Liver (tissue), 9 donors: ENCODE data around the gene COCH. TPM values are rescaled to one million over a fixed set of nuclear protein-coding genes. Genes with fewer than 3 reads are reported as not detected.

Experiments used
- DNase-seq: peaks from one replicate; pipeline ENCODE4 v3.0.0-alpha.2; 2017; ENCODE audit warnings: low spot score
- H3K27ac ChIP-seq, 2 donors: one replicate each; pipeline ENCODE4 v1.7.0; 2013; ENCODE audit warnings: inconsistent platforms in 2 of 2, low read length in 2 of 2, control low read depth in 1 of 2, low read depth in 1 of 2, mild to moderate bottlenecking in 1 of 2
- H3K27me3 ChIP-seq, 4 donors: one replicate each; pipeline versions ENCODE4 v1.6.1 to v1.7.0; 2013; ENCODE audit warnings: low read length in 3 of 4, inconsistent platforms in 1 of 4, mild to moderate bottlenecking in 1 of 4, moderate library complexity in 1 of 4; ENCODE audit not compliant: control insufficient read depth in 4 of 4, insufficient read depth in 4 of 4
- H3K36me3 ChIP-seq, 4 donors: one replicate each; pipeline versions ENCODE4 v1.6.1 to v1.7.0; 2013; ENCODE audit warnings: low read length in 3 of 4, mild to moderate bottlenecking in 3 of 4, low read depth in 1 of 4, moderate library complexity in 1 of 4; ENCODE audit not compliant: control insufficient read depth in 4 of 4, insufficient read depth in 3 of 4
- H3K4me1 ChIP-seq, 4 donors: one replicate each; pipeline versions ENCODE4 v1.6.1 to v1.7.0; 2013; ENCODE audit warnings: low read length in 3 of 4, mild to moderate bottlenecking in 3 of 4, moderate library complexity in 1 of 4; ENCODE audit not compliant: control insufficient read depth in 4 of 4, insufficient read depth in 4 of 4
- H3K4me3 ChIP-seq, 3 donors: one replicate each; pipeline versions ENCODE4 v1.6.1 to v1.7.0; 2013; ENCODE audit warnings: low read length in 3 of 3, control low read depth in 1 of 3, low read depth in 1 of 3, mild to moderate bottlenecking in 1 of 3
- H3K9ac ChIP-seq, 2 donors: one replicate each; pipeline ENCODE4 v1.7.0; 2013; ENCODE audit warnings: low read length in 2 of 2, mild to moderate bottlenecking in 2 of 2, moderate library complexity in 2 of 2, control low read depth in 1 of 2, low read depth in 1 of 2
- H3K9me3 ChIP-seq, 4 donors: one replicate each; pipeline versions ENCODE4 v1.6.1 to v1.7.0; 2013; ENCODE audit warnings: low read length in 3 of 4; ENCODE audit not compliant: control insufficient read depth in 4 of 4
- EGR1 ChIP-seq, 2 donors: IDR thresholded peaks; 2 replicates each; pipeline ENCODE4 v1.6.1; 2016 to 2018; ENCODE audit warnings: antibody characterized with exemption in 2 of 2, low read depth in 2 of 2
- FOXA2 ChIP-seq: IDR thresholded peaks from 2 replicates; pipeline ENCODE4 v1.6.1; 2016; ENCODE audit warnings: antibody characterized with exemption
- GABPA ChIP-seq, 2 donors: IDR thresholded peaks in 1 of 2; conservative IDR thresholded peaks in 1 of 2; 2 replicates each; pipeline ENCODE4 v1.6.1; 2016; ENCODE audit warnings: antibody characterized with exemption in 2 of 2, mild to moderate bottlenecking in 1 of 2, moderate library complexity in 1 of 2
- JUND ChIP-seq, 2 donors: IDR thresholded peaks; 2 replicates each; pipeline ENCODE4 v1.6.1; 2016; ENCODE audit warnings: antibody characterized with exemption in 2 of 2
- NR2F2 ChIP-seq: IDR thresholded peaks from 2 replicates; pipeline ENCODE4 v1.6.1; 2016; ENCODE audit warnings: antibody characterized with exemption
- REST ChIP-seq: IDR thresholded peaks from 2 replicates; pipeline ENCODE4 v1.6.1; 2016; ENCODE audit warnings: antibody characterized with exemption, mild to moderate bottlenecking
- RXRA ChIP-seq, 2 donors: IDR thresholded peaks; 2 replicates each; pipeline ENCODE4 v1.6.1; 2017 to 2018; ENCODE audit warnings: antibody characterized with exemption in 2 of 2, mild to moderate bottlenecking in 1 of 2
- ZBTB33 ChIP-seq: IDR thresholded peaks from 2 replicates; pipeline ENCODE4 v1.6.1; 2016; ENCODE audit warnings: antibody characterized with exemption
- WGBS: extraction: QIAGEN DNeasy Blood & Tissue Kit; methylation state at CpG from one replicate; pipeline ENCODE4 v1.1.7; 2013; 5-methylcytosine and 5-hydroxymethylcytosine counted together
- polyA plus RNA-seq, 2 donors: library from polyadenylated mRNA; stranded (reverse) in 1 of 2; unstranded in 1 of 2; fragments of 200-250 nt in 1 of 2; fragments of >200 nt in 1 of 2; fragmentation: Nextera tagmentation in 1 of 2; extraction: Ambion mirVana in 1 of 2; gene quantifications; one replicate each; pipeline versions ENCODE4 v1.2.1 to v1.2.3, GENCODE V29; 2013 to 2015
- total RNA-seq, 2 donors: library from RNA; depleted of rRNA; stranded (reverse); fragments of >200 nt; gene quantifications; one replicate each; pipeline ENCODE4 v1.2.3, GENCODE V29; 2014
- donor health status: healthy.
- donor health status: healthy.
- donor health status: healthy.
- donor health status: healthy.
- donor health status: healthy.

COCH gene
- total and polyA plus RNA-seq, 4 donors, result 0.33 to 2.5 (median 0.49) TPM

- Histone ChIP-seq H3K9ac (no peak overlapping the region), H3K4me1 (peaks cover 0 to 2% (median 0%) of the 10 kb centered on the region in 4 donors), H3K36me3 (peaks cover 5 to 13% (median 10%) of the 10 kb centered on the region in 4 donors), H3K9me3 (no peaks in the 10 kb centered on the region), H3K27me3 (no peaks in the 10 kb centered on the region), H3K27ac (no peak overlapping the region), H3K4me3 (no peak overlapping the region)
- DNase-seq, result no peak
- TF ChIP-seq NR2F2, result no peak
- no peak for TF ChIP-seq GABPA (IDR thresholded peaks at IDR 0.05 in 1 of 2, conservative IDR thresholded peaks at IDR 0.05 in 1 of 2)
- no peak for TF ChIP-seq RXRA (IDR thresholded peaks at IDR 0.05)
- no peak for TF ChIP-seq JUND (IDR thresholded peaks at IDR 0.05)
- TF ChIP-seq ZBTB33, result no peak
- no peak for TF ChIP-seq FOXA2
- no peak for TF ChIP-seq EGR1 (IDR thresholded peaks at IDR 0.05; ENCODE audit: low read depth in 2 of 2)
- WGBS, result 59% methylated on average over 2 of the region's 2 CpGs
Measured at GRCh38 chr14:30915596-30915995, 41.2 kb downstream of the COCH start.

GRCh38 chr14:30921305-30921704, 46.9 kb downstream of the COCH start:
- H3K27me3 ChIP-seq, result no peaks in the 10 kb centered on the region
- 55% methylated on average over 1 of the region's 1 CpG for WGBS

More at GRCh38 chr14:30921305-30921704, 46.9 kb downstream of the COCH start:
- Histone ChIP-seq H3K27ac (no peak overlapping the region), H3K9ac (no peak overlapping the region), H3K36me3 (peaks cover 4 to 10% (median 7%) of the 10 kb centered on the region in 4 donors), H3K9me3 (no peaks in the 10 kb centered on the region), H3K4me1 (no peaks in the 10 kb centered on the region), H3K4me3 (no peak overlapping the region)
- no peak for TF ChIP-seq JUND (IDR thresholded peaks at IDR 0.05)
- no peak for TF ChIP-seq NR2F2
- TF ChIP-seq RXRA (IDR thresholded peaks at IDR 0.05), result no peak
- no peak for TF ChIP-seq GABPA (IDR thresholded peaks at IDR 0.05 in 1 of 2, conservative IDR thresholded peaks at IDR 0.05 in 1 of 2)
- TF ChIP-seq FOXA2, result no peak
- TF ChIP-seq REST, result no peak
- DNase-seq, result no peak
